HTR-8/SVneo (cell line): Measurements from ENCODE around the gene CDC42EP1.
"Not testable (repeated sequence)": the region's sequence is repeated elsewhere in the genome, so short reads cannot be mapped to it uniquely, and the experiment has no call there.

Experiments
- DNase-seq: peaks from one replicate; pipeline ENCODE4 v3.0.0; 2011; ENCODE audit warnings: low spot score, mixed read lengths; ENCODE audit not compliant: insufficient read length
- FAIRE-seq: peaks from 2 replicates; lab custom pipeline; 2011; peaks lifted over from hg19 to GRCh38; lab: Jason Lieb, UNC

CDC42EP1 gene, protein sequence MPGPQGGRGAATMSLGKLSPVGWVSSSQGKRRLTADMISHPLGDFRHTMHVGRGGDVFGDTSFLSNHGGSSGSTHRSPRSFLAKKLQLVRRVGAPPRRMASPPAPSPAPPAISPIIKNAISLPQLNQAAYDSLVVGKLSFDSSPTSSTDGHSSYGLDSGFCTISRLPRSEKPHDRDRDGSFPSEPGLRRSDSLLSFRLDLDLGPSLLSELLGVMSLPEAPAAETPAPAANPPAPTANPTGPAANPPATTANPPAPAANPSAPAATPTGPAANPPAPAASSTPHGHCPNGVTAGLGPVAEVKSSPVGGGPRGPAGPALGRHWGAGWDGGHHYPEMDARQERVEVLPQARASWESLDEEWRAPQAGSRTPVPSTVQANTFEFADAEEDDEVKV

DNA sequence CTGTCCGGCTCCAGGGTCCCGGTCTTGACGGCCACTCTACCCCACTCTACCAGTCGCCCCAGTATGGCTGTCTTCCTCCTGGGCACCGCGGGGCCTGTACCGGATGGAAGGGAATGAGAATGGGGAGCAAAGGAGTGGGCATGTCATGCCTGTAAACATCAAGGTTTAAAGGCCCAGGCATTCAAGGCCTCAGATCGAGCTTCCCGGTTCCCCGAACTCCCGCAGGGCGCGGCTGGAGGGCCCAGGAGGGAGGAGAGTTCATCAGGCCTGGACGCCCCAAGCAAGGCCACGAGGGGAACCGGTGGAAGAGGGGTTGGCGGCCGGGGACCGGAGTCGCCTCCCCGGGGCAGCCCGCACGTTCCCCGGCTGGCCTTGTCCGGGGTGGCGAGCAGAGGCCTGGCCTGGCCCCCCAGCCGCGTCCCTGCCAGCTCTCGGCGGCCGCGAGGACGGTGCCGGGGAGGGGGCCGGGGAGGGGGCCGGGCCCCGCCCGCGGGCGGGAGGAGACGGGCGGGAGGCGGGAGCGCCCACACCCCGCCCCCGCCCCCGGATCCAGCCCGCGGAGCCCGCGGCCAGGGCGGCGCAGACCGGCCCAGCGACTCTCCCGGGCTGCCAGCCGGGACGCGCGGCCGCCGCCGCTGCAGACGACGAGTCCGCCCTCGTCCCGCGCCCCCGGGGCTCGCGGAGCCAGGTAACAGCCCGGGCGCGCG lies at the start of gene CDC42EP1:
TSS of gene CDC42EP1 (plus strand) at position 580 of the 707 bp plus-strand sequence. CDS start 5,870 bp downstream, outside the sequence.
- DNase-seq (peak; percentile 31), FAIRE-seq (no peak)

DNA sequence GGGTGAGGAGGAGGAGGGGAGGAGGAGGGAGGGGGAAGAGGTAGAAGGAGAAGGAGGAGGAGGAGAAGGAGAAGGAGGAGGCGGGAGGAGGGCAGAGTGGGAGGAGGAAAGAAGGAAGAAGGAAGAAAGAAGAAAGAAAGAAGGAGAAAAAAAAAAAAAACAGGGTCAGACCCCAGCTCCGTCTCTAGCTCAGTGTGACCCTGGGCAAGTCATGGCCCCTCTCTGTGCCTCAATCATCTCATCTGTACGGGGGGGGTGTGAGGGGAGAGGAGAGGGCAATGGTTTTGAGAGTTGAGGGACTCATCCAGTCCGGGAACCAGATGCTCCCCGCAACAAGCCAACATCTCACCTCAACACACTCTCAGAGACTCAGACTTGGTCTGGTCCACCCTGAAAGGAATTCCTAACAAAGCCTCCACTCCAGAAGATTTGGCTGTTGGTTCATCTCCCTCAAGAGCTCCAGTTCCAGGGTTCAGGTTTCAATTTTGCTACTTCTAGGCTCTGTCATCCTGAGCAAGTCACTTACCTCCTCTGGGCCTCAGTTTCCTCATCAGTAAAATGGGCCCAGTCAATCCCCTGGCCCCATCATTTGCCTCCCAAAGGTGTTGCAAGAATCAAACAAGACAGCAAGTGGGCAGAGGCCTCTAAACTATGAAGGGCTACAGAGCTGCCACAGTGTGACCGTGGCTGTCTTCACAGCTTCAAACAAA lies 48.7 kb upstream of the CDC42EP1 start:
- FAIRE-seq (no peak), DNase-seq (no peak)

DNA sequence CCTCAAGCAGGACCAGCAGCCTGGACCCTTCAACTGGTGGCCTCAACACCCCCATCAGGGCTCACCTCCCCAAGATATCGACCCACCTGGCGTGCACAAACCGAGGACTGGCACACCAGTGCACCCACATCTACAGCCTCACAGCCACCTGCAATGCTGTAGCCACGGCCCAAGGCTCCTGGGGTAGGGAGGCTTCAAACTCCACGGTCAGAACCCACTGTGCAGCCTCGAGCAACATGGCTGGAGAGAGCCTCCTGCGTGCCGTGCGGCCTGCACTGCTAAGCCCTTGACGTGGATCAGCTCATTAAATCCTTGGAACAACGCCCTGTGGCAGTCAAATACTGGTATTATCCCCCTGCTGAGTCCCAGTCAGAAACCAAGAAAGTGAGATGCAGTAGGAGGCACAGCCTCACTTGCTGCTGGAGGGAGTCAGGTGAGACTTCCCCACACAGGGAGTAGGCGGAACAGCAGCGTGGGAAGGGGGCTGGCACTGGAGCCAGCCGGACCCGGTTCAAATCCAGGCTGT lies 45.7 kb upstream of the CDC42EP1 start:
- no peak for DNase-seq
- FAIRE-seq: no peak

DNA sequence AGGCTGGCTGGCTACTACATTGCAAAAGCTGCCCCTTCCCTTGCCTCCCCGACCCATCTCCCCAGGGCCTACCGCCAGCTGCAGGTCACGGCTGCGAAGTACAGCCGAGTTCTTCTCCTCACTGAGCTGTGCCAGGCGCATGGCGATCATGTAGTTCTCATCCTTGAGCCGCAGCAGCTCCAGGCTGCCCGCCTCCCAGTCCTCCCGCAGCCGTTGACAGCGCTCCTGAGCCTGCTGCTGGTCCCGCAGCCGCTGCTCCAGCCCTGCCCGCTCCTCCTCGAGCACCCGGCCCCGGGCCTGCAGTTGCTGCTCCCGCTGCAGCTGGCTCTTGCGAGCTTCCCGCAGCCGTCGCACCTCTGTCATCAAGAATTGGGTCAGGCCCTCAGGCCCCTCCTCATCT lies 44.4 kb upstream of the CDC42EP1 start:
- FAIRE-seq: no peak
- DNase-seq: no peak

DNA sequence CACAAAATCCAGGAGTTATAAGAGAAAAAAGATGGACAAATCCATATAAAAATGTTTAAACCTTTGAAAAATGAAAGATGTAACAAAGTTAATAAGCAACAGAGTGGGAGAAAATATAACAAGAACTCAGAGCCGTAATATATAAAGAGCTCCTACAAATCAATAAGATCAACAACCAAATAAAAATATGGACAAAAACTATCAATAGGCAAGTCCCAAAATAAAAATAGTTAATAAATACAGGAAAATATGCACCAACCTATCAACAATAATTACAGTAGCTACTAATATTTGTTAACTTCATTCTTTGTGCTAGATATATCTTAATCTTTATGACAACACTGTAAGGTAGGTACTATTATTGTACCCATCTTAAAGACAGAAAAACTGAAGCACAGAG lies 43.8 kb upstream of the CDC42EP1 start:
- DNase-seq (no peak), FAIRE-seq (no peak)

DNA sequence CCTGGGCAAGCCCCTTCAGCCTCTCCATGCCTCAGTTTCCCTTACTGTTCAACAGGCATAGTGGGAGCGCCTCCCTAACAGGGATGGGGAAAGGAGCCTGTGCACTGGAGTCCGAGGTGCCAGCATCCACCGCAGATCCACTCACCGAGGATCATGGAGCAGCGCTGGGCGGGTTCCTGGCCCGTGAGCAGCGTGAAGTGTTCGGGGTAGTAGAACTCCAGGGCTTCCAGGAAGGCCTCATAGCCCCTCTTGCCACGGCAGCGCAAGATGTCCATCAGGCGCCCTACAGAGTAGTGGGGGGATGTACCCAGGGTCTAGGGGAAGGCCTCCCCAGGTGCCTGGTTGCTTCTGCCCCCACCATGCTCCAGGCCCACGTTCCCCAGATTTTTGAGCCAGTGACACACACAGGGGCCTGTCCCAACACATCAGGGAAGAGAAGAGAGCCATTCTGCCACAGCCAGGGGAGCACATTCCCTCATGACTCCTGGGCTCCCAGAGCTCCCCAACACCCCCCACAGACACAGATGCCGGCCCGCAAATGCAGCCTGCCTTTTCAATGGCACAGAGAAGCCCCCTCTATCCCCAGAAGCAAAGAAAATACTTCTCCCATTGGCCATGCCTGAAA lies 42.3 kb upstream of the CDC42EP1 start:
- FAIRE-seq: no peak
- DNase-seq: no peak

DNA sequence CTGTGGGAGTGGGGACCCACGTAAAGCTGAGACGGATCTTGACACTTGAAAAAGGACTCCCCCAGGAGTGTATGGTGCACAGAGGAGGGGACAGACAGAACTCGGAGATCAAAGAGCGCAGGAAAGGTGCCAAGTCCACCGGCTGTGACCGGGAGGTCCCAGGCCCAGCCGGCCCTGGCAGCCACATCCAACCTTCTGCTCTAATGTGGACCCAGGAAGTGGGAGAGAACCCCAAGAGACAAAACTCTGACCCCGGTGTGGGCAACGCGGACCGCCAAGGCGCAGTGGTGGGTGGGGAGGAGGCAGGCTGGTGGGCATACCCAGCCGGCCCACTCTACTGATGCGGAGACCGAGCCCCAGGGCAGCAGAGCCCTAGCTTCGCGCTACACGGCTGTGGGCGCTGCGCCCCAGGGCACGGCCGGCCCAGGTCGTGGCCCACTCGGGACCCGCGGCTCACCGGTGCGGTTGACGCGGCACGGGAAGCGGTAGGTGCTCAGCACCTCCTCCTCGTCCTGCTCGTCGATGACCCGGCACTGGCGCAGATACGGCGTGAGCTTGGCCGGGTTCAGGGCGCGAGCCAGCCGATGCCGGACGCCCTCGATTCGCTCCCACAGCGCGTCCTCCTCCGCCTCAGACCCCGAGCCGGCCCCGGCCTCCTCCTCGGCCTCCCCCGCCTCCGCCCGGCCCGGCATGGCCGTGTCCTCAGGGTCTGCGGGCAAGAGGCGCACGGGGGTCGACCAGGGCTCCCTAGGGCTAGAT lies 41.6 kb upstream of the CDC42EP1 start:
- DNase-seq (no peak), FAIRE-seq (no peak)

DNA sequence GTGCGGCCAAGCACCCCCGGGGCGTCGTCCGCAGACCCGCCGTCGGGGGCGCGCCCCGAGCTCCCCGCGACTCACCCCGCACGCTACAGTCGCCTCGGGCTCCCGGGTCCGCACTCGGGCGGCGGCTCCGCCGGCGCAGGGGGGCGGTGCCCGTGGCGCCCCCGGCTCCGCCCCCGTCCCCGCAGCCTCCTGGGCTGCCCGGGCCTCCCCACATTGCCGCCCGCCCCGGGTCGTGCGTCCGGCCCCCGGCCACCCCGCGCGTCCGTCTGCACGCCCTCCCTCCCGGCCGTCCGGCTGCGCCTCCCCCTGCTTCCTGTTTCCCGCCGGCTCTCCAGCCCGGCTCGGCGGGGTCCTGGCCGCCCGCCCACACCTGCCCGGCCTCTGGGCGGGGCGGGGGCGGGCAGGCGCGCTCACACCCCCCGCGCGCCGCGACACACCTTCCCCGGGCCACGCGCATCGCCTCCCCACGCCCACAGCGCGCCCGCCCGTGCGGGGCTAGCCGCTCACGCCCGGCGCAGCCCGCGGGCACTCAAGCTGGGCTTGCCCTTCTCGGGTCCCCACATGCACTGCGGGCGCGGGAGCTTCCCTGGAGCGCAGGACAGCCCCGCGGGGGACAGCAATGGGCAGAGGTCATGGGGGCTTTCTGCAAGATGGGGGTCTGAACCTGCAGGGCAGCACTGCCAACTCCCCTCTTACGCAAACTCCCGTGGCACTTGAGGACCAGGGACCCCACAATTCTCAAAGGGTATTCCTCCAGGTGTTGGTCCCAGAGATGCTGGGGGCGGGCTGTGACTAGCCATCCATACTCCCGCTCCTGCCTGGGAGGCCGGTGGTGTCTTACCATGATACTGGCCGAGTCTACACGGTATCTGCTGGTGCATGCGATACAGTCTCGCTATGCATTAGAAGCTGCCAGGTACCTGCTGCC lies 40.7 kb upstream of the CDC42EP1 start, which contains the start of gene CARD10:
TSS of gene CARD10 (minus strand) at position 148 of the 928 bp plus-strand sequence. CDS start 215 bp downstream, outside the sequence.
- FAIRE-seq: no peak
- no peak for DNase-seq

DNA sequence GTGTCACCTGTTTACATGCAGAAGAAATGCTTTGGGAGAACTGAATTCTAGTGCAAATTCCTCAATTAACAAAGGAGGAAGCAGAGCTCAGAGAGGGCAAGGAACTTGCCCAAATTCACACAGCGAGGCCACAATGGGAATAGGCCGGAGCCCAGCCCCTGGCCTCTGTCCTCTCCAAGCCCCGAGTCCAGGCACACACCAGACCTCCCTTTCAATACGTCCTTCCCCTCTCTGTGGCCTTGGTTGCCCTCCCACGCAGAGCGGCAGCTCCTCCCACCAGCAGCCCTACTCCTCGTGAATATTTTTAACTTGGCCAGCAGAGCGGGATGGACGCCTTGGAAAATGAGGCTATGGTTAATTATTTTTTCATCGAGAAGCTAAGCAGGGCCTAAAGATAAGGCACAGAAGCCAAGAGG lies 39.5 kb upstream of the CDC42EP1 start:
- FAIRE-seq: no peak

DNA sequence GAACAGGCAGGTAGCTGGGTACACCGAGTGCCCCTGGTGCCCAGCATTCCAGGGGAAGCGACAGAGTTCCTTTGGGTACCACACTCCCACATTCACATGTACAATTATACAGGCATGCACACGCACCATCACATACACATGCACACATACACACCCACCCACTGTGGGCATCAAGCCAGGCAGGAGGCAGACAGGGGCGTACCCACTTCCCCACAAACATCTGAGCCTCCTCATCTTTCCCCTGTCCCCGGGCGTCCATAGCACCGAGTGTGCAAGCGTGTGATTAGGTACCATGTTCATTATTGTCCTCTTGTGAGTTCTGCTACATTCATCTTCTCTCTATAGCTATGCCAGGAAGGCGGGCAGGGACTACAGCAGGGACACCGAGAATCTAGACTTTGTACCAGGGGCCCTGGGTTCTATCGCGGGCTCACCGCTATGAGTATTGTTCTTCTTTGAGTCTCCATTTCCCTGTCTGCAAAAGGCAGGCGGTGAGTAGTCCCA lies 39.0 kb upstream of the CDC42EP1 start:
- DNase-seq: no peak
- FAIRE-seq: no peak

More for the DNA sequence above, 39.5 kb upstream of the CDC42EP1 start:
- no peak for DNase-seq

DNA sequence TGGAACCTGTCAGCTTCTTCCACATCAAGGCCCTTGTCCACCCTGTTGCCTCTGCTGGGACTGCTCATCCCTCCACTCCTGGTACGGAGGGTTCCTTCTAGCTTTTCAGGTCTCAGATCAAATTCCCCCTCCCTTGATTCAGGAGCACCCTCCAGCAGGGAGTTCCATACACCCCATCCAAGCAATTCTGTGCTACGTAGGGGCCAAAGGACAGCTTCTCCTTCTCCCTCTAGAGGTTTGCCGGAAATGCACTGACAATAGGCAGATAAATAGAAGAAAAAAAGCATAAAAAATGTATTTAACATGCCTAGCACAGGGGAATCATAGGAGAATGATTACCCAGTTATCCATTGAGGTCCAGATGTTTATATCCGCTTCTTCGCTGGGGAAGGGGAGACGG lies 37.8 kb upstream of the CDC42EP1 start:
- FAIRE-seq (no peak), DNase-seq (no peak)

DNA sequence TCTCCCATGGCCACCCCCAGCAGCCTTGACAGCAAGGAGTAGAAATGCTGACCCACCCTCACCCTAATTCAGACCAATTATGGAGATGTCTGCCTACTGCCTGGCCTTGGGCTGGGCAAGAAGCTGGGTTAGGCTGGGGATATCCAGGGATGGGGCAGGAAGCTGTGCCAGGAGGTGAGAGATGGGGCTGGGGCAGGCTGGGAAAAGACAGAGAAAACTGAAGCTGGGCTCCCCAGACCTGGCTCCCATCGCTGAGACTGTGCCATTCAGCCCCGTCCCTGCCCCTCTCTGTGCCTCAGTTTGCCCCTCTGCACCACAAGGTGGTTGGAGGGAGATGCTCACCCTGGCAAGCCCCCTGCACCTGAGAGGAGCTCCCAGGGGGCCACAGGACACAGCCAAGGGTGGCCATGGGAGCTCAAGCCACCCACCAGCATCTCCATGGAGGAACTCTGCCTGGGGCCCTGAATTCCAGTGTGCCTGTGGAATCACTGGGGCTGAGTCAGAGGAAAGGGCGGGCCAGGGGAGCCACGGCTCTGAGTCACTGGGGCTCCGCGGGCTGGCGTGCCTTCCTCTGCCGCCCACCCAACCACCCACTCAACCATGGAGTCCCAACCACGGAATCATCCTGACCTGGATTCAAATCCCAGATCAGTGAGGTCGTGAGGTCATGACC lies 35.1 kb upstream of the CDC42EP1 start:
- peak; percentile 20 for FAIRE-seq
- DNase-seq: peak; percentile 78

DNA sequence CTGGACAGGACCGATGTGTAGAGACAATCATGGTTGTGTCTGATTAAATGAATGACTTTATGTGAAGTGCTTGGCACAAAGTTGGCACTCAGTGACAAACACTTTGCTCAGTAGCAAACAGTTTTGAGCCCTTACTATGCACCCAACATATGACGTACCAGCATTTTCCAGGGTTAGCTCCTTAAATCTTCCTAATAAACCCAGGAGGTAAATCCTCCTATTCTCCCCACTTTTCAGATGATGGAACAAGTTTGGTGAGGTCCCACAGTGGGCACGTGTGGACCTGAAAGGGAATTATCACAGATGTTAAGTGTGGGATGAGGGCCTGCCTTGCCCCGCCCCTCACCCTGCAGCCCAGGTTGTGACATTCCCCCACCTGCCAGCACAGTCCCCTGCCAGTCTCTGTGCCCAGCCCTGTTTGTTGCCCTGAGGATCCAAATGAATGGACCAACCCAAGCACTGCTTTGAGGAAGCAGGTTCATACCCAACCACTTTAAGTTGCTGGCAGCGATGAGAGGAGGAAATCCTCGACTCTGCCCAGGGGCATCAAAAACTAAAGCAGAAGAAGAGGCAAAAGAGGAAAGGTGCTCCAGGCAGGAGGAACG lies 34.4 kb upstream of the CDC42EP1 start:
- no peak for DNase-seq

DNA sequence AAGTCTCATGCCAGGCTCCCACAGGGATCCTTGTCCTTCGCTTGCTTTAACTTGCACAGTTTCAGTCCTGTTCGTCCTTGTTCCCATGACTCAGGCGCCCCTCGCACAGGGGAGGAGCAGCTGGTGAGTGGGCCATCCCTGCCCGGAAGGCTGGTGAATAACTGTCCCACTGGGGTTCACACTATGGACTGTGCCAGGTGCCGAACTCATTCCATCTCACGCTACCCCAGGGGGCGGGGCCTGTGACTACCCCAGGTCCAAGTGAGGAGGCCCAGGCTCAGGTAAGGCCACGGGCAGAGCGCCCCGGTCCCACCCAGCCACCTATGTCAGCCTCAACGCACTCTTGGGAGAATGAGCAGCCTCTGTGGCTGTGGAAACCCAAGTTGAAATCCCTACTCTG lies 33.9 kb upstream of the CDC42EP1 start:
- DNase-seq (no peak), FAIRE-seq (no peak)

More for the DNA sequence above, 34.4 kb upstream of the CDC42EP1 start:
- FAIRE-seq: no peak

DNA sequence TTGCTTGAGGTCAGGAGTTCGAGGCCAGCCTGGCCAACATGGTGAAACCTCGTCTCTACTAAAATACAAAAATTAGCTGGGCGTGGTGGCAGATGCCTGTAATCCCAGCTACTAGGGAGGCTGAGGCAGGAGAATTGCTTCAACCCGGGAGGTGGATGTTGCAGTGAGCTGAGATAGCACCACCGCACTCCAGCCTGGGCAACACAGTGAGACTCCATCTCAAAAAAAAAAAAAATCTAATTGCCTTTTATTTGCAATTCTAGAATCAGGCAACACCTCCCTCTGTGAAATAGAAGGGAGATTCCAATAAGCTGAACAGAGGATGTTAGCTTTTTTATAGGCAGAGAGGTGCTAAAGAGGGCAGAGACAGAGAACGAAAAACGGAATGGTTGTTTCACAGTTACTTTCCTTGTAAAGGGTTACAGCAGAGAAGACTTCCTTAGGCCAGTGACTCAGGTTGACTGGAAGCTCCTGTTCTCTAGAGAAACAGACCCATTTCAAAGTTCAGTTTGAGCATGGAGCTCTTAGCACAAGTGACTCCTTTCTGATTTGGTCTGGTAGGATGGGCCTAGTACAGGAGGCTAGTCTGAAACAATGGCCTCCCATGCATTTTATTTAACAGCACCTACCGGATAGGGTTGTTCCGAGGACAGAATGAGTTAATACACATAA lies 33.1 kb upstream of the CDC42EP1 start:
- not testable (repeated sequence) for FAIRE-seq, DNase-seq

DNA sequence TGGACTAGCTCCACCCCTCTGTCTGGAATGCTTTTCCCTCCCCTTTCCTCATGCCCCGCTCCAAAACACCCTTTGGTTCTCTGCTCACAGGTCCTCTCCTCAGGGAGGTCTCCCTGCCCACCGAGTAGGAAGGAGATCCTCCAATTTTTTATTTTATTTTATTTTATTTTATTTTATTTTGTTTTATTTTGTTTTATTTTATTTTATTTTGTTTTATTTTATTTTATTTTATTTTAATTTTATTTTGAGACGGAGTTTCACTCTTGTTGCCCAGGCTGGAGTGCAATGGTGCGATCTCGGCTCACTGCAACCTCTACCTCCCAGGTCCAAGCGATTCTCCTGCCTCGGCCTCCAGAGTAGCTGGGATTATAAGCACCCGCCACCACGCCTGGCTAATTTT lies 32.3 kb upstream of the CDC42EP1 start:
- not testable (repeated sequence) for FAIRE-seq, DNase-seq
